Fibroblast of peridontal ligament (primary cell): Measurements from ENCODE around the gene GBP6.
"Not testable (repeated sequence)": the region's sequence is repeated elsewhere in the genome, so short reads cannot be mapped to it uniquely, and the experiment has no call there.

Source experiments
- DNase-seq: peaks from one replicate; pipeline ENCODE4 v3.0.0-alpha.2; 2010; ENCODE audit errors: extremely low read depth

GBP6 gene

GRCh38 chr1:89367221-89367620 is 3.4 kb downstream of the GBP6 start:
- no peak for DNase-seq

GRCh38 chr1:89369331-89369730 is 5.5 kb downstream of the GBP6 start:
- no peak for DNase-seq

- not testable (repeated sequence) for DNase-seq
Observed at GRCh38 chr1:89373810-89374209, 10.0 kb downstream of the GBP6 start.

- DNase-seq: no peak
Observed at GRCh38 chr1:89378001-89378400, 14.1 kb downstream of the GBP6 start.

GRCh38 chr1:89381618-89382017 is 17.8 kb downstream of the GBP6 start:
- no peak for DNase-seq

GRCh38 chr1:89382479-89382878 is 18.6 kb downstream of the GBP6 start:
- no peak for DNase-seq

- no peak for DNase-seq
Observed at GRCh38 chr1:89383185-89383584, 19.3 kb downstream of the GBP6 start.

GRCh38 chr1:89390707-89391106 is 26.8 kb downstream of the GBP6 start:
- DNase-seq: no peak

- DNase-seq: no peak
Observed at GRCh38 chr1:89391686-89392085, 27.8 kb downstream of the GBP6 start.

- DNase-seq: no peak
Observed at GRCh38 chr1:89394851-89395250, 31.0 kb downstream of the GBP6 start.

- no peak for DNase-seq
Observed at GRCh38 chr1:89396902-89397301, 33.0 kb downstream of the GBP6 start.

GRCh38 chr1:89405275-89405929 is 41.5 kb downstream of the GBP6 start:
- no peak for DNase-seq

GRCh38 chr1:89407360-89407759 is 43.5 kb downstream of the GBP6 start:
- peak; percentile 28 for DNase-seq

GRCh38 chr1:89407768-89408167 is 43.9 kb downstream of the GBP6 start:
- not testable (repeated sequence) for DNase-seq

- no peak for DNase-seq
Observed at GRCh38 chr1:89425056-89425455, 61.2 kb downstream of the GBP6 start.

- DNase-seq: no peak
Observed at GRCh38 chr1:89429062-89429461, 65.2 kb downstream of the GBP6 start.

GRCh38 chr1:89429681-89430080 is 65.8 kb downstream of the GBP6 start:
- DNase-seq: not testable (repeated sequence)

- DNase-seq: no peak
Observed at GRCh38 chr1:89433421-89433820, 69.6 kb downstream of the GBP6 start.

- not testable (repeated sequence) for DNase-seq
Observed at GRCh38 chr1:89434058-89434780, 70.4 kb downstream of the GBP6 start.
